Measurements from ENCODE around the gene ZNF701.
"Not testable (repeated sequence)": the region's sequence is repeated elsewhere in the genome, so short reads cannot be mapped to it uniquely, and the experiment has no call there.

The ZNF701 gene

DNA sequence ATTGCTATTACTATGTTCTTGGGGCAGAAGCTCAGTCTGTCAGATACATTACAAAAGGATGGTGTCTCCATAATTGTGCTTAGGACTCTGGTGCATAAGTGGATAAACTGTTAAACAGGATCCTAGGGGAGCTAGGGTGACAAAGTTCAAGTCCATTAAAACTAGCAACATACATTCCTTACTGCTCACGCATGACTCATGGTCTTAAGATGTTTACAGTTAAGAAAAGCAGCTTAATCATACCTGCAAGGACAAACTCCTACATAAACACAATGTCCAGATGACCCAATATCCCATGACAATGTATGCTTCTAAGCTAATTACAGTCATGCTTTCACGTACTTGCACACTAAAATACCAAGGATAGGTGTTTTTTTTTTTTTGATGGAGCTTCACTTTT, 3.5 kb upstream of the ZNF701 start:
- DNase-seq (ENCODE audit: low read depth), result no peak

DNA sequence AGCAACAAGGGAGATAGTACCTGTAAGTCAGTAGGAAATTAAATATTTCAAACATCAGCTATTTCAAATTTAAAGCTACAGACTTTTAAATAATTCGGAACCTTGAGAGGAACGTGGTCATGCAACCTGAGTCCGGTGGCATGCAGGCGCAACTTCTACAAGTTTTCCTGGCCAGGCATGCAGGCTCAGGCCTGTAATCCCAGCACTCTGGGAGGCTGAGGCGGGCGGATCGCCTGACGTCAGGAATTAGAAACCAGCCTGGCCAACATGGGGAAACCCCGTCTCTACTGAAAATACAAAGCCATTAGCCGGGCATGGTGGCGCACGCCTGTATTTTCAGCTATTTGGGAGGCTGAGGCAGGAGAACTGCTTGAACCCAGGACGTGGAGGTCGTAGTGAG, 2.2 kb upstream of the ZNF701 start:
- no peak for DNase-seq (ENCODE audit: low read depth)

DNA sequence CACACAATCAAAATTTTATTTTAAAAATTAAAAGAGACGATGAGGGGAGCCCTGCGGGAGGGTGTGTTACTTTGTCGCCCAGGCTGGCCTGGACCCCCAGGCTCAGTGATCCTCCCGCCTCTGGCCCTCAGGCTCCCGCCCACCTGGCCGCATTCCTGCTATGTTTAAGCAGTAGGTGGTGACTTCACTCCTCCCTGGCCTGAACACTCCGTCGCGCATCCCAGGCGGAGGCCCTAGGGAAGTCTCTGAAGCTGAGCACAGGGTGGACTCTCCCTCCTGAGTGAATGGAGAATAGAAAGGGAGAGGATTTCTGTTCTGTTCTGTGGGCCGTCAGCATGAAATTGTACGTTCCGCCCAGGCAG, 468 bp upstream of the ZNF701 start:
- not testable (repeated sequence) for DNase-seq (ENCODE audit: low read depth)

DNA sequence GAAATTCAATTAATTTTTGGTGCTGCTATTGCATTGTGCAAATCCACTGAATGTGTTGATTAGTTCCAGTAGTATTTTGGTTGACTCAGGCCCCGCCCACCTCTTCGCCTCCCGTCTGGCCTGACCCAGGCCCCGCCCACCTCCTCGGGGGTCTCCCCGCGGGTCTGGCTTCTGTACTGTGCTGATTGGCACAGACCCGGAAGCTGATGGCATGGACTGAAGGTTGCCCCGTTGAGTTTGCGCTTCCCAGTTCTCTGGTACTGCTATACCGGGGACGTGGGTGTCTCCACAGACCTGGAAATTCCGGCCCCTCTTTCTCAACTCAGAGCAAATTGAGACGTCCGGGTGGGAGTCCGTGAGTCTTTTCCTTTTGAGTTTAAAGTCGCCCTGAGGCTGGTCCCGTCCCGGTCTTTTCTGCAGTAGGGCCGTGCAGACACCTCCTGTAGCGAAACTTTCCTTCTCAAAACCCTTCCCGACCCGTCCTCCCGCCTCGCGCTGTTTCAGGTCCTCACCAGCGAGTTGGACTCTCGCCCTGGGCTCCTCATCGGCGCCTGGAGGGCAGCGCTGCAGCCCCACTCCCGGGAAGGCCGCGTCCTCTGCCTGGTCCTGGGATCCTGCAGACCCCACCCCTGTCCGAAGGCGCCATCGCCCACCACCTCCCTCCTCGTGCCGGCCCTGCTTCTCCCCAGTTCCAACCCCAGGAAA, 14.8 kb downstream of the ZNF701 start:
- no peak for DNase-seq (ENCODE audit: low read depth)

DNA sequence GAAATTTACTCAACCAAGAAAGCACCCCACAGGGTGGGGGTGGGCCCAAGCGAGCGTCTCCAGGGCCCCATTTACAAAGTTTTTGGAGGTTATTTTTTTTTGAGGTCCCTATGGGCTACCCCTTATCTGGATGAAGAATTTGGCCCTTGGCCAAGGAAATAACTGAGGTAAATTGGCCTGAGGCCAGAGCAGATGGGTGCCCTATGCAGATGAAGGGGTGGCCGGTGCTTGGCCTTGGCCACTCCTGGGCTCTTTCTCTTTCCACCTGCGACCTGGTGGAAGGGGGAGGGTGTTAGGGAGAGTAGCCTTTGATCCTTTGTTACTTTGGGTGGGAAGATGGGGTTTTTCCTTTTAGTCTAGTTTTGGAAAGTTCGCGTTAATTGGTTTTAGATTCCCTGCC, 15.5 kb downstream of the ZNF701 start:
- no peak for DNase-seq (ENCODE audit: low read depth)

DNA sequence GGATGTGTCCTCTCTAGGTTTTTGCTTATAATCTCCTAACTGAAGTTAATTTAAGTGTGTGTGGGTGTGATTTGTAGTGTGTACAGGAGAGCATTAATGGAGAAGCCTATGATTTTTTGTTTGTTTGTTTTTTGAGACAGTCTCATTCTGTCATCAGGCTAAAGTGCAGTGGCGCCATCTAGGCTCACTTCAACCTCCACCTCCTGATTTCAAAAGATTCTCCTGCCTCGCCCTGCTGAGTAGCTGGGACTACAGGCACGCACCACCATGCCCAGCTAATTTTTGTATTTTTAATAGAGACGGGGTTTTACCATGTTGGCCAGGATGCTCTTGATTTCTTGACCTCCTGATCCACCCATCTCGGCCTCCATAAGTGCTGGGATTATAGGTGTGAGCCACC, 20.6 kb downstream of the ZNF701 start:
- no peak for DNase-seq (ENCODE audit: low read depth)

DNA sequence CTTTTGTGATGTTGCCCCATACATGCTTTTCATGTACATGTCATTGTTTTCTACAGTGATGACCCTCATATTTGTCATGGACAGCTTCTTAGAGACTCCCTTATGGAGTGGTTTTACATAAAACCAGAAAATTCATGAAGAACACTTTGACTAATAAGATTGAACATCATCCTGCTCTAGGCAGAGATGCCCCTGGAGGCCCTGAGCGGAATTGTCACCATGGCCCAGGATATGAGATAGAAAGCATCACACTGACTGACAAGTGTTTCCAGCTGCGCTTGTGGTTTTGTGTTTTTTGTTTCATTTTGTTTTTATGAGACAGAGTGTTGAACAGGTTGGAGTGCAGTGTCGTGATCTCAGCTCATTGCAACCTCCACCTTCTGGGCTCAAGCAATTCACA, 22.2 kb downstream of the ZNF701 start:
- no peak for DNase-seq (ENCODE audit: low read depth)

DNA sequence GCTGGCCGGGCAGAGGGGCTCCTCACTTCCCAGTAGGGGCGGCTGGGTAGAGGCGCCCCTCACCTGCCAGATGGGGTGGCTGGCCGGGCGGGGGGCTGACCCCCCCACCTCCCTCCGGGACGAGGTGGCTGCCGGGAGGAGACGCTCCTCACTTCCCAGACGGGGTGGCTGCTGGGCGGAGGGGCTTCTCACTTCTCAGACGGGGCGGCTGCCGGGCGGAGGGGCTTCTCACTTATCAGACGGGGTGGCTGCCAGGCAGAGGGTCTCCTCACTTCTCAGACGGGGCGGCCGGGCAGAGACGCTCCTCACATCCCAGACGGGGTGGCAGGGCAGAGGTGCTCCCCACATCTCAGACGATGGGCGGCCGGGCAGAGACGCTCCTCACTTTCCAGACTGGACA, 23.4 kb downstream of the ZNF701 start:
- DNase-seq (ENCODE audit: low read depth), result not testable (repeated sequence)

DNA sequence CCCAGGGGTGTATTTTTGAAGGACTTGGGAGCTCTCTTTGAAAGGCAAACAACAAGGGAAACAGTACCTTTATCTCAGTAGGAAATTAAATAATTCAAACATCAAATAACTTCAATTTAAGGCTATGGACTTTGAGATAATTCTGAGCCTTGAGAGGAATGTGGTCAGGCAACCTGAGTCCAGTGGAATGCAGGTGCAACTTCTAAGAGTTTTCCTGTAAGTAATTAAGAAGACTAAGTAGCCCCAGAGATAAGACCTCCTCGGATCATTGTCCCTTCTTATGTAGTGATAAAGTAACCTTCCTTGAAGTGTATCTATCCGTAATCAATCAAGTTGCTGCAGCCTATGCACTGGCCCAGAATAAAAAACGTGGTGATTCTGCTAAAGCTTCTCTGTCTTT, 29.2 kb downstream of the ZNF701 start:
- no peak for DNase-seq (ENCODE audit: low read depth)

DNA sequence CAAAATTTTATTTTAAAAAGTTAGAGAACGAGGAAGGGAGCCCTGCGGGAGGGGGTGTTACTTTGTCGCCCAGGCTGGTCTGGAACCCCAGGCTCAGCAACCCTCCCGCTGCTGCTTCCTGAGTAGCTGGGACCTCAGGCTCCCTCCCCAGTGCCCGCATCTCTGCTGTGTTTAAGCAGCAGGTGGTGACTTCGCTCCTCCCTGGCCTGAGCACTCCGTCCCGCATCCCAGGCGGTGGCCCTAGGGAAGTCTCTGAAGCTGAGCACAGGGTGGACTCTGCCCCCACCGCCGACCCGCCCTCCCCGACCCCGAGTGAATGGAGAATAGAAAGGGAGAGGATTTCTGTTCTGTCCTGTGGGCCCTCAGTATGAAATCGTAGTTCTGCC, 30.5 kb downstream of the ZNF701 start:
- no peak for DNase-seq (ENCODE audit: low read depth)

DNA sequence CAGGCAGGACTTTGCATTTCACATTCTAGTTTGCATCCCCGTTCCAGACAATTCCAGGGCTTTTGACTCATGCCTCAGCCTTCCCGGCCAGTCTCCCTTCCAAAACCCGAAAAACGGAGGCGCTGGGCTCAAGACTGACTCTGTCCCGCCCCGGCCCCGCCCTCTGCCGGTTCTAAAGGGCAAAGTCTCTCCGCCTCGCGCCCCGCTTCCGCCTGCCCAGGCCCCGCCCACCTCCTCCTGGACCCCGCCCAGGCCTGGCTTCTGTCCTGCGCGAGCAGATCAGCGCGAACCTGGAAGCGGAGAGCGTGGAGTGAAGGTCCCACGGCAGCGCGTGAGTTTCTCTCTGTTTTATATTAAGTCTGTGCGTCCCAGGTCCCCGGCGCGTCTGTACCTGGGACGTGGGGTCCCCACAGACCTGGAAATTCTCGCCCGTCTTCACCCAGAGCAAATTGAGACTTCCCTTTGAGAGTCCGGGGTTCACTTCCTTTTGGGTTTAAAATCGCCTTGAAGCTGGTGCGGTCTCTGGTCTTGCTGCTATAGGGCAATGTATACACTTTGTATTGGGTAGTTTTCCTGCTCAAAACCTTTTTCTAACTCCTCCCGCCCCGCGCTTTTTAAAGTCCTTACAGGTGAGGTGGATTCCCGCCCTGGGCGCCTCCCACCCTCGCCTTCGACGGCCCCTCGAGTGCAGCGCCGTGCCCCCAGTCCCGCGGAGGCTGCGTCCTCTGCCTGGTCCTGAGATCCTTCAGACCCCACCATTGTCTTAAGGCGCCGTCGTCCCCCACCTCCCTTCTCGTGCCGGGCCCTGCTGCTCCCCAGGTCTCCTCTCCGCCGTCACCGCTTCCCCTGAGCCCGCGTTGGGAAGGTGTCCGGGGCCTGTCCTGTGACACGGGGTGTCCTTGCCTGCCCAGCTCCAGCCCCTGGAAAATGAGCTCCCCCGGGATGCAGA, 31.2 kb downstream of the ZNF701 start:
- peak; percentile 96 for DNase-seq (ENCODE audit: low read depth)

DNA sequence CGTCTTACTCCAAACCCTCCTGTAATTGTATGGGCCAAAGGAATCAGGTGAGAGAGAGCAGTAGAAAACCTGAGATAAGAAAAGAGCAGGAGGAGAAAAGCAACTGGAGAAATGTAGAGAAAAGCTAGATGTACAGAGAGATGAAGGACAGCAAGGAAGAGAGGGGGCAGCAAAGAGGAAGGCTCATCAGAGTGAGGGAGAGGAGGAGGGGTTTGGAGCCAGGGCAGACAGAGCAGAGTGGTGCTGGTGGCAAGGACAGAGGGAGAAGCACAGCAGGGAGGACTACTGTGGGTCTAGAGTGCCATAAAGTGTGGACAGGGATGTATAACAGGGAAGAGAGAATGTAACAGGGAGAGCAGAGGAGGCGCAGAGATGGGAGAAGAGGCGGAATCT, 31.9 kb downstream of the ZNF701 start:
- not testable (repeated sequence) for DNase-seq (ENCODE audit: low read depth)

DNA sequence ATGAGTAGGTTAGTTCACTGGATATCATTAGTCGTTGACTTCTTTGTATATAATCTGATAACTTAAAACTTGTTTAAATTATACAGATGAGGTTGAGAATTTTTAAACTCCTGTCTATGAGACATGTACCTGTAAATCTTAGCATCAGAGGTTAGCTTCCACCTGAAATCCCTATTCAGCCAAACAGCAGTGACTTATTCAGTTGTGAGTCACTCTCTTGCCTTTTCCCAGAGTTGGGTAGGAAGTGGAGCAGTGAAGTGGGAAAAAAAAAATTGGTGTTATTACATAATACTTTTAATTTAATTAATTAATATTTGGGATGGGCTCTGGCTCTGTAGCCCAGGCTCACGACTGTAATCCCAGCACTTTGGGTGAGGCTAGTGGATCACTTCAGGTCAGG, 32.9 kb downstream of the ZNF701 start:
- no peak for DNase-seq (ENCODE audit: low read depth)

DNA sequence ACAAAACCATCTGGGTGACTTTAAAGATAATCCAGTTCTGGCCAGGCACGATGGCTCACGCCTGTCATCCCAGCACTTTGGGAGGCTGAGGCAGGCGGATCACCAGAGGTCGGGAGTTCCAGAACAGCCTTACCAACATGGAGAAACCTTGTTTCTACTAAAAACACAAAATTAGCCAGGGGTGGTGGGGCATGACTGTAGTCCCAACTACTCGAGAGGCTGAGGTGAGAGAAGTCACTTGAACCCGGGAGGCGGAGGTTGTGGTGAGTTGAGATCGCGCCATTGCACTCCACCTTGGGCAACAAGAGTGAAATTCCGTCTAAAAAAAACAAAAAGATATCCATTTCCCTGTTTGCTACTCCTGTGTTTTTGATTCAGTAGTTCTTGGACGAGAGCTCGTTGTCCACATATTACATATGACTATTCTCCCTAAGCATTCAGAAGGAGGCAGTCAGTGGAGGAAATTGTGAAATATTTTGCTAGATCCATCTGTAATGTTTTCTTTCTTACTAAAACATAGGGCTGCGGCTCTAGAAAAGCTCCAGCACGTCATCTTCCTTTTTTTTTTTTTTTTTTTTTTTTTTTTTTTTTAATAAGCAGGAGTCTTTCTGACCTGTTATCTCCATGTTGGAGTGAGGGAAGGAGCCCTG, 33.6 kb downstream of the ZNF701 start:
- DNase-seq (ENCODE audit: low read depth), result no peak

DNA sequence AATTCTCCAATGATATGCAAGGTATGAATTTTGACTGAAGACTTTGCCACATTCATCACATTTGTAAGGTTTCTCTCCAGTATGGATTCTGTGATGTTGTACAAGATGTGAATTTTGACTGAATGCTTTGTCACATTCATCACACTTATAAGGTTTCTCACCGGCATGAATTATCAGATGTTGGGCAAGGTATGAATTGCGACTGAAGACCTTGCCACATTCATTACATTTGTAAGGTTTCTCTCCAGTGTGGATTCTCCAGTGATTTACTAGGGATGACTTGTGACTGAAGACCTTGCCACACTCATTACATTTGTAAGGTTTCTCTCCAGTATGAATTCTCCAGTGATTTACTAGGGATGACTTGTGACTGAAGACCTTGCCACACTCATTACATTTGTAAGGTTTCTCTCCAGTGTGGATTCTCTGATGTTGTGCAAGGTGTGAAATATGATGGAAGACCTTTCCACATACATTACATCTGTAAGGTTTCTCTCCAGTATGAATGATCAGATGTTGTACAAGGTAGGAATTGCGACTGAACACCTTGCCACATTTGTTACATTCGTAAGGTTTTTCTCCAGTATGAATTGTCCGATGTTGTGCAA, 43.3 kb downstream of the ZNF701 start:
- no peak for DNase-seq (ENCODE audit: low read depth)

DNA sequence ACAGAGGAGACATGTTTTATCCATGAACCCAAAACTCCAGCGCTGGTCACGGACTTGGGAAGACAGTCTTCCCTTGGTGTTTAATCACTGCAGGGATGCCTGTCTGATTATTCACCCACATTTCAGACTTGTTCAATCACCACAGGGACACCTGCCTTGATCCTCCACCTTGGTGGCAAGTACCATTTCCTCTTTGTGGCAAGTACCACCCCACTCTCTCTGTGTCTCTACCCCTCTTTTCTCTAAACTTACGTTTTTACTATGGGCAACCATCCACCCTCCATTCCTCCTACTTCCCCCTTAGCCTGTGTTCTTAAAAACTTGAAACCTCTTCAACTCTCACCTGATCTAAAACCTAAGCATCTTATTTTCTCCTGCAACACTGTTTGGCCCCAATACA, 51.3 kb downstream of the ZNF701 start:
- no peak for DNase-seq (ENCODE audit: low read depth)

DNA sequence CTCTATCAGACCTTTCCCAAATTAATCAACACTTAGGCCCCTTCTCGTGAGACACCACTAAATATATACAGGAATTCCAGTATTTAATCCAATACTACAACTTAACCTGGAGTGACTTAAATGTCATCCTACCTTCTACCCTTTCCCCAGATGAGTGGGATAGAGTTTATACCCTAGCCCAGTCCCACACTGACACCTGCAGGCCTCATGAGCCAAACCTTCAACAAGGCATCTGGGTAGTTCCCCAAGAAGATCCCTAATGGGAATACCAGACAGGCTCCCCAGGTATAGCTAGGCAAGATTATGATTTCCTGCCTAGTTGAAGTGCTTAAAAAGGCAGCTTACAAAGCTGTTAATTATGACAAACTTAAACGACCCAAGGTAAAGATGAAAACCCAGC, 52.2 kb downstream of the ZNF701 start:
- DNase-seq (ENCODE audit: low read depth), result no peak

DNA sequence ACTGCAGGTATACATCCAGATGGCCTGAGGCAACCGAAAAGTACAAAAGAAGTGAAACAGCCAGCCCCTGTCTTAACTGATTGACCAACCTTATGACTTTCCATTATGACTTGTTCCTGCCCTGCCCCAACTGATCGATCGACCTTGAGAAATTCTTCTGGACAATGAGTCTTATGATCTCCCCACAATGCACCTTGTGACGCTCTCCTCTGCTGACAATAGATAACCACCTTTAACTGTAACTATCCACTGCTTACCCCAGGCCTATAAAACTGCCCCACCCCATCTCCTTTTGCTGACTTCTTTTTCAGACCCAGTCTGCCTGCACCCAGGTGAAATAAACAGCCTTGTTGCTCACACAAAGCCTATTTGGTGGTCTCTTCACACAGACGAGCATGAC, 56.8 kb downstream of the ZNF701 start:
- DNase-seq (ENCODE audit: low read depth), result no peak

DNA sequence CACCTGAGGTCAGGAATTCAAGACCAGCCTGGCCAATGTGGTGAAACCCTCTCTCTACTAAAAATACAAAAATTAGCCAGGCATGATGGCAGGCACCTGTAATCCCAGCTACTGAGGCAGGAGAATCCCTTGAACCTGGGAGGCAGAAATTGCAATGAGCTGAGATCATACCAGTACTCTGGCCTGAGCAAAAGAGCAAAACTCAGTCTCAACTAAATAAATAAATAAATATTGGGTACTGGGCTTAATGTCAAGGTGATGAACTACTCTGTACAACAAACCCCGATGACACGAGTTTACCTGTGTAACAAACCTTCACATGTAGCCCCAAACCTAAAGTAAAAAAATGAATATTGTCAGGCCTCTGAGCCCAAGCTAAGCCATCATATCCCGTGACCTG, 57.4 kb downstream of the ZNF701 start:
- not testable (repeated sequence) for DNase-seq (ENCODE audit: low read depth)

DNA sequence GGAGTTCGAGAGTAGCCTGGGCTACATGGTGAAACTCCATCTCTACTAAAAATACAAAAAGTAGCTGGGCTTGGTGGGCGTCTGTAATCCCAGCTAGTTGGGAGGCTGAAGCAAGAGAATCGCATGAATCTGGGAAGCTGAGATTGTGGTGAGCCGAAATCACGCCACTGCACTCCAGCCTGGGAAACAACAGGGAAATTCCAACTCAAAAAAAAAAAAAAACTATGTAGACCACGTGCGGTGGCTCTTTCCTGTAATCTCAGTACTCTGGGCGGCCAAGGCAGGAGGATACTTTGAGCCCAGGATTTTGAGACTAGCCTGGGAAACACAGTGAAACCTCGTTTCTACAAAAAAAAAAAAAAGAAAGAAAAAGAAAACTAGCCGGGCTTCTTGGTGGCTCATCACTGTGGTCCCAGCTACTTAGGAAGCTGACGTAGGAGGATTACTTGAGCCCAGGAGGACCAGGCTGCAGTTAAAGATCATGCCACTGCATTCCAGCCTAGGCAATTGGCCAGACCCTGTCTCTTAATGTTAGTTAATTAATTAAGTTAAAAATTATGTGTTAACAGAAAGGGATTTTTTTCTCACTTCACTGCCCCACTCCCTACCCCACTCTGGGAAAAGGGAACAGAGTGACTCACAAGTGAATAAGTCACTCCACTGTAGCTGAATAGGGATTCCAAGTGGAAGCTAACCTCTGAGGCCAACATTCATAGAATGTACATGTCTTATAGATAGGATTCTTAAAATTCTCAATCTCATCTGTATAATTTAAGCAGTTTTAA, 65.9 kb downstream of the ZNF701 start:
- DNase-seq (ENCODE audit: low read depth), result no peak
